ENCODE measurements around the gene GATA2.

The GATA2 gene

DNA sequence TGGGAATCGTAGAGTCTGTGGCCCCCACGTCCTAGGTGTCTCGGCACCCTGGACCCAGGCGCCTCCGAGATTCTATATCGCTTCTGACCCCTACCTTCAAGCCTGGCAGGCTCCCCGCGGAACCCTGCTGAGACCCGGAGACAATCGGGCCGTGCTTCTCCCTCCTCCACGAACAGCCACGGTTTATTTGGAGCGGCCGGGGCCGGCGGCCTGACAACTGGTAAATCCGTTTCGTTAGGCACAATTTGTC is 1.4 kb downstream of the GATA2 start:
- Histone ChIP-seq H3K27me3 (ENCODE audit: control insufficient read depth, insufficient read depth, low read length) (peaks cover 100% of the 10 kb centered on the region), H3K4me3 (ENCODE audit: low read length) (no peak overlapping the region), H3K9me3 (ENCODE audit: control insufficient read depth, low read depth, low read length) (no peaks in the 10 kb centered on the region), H3K9ac (ENCODE audit: low read length) (no peak overlapping the region), H3K27ac (ENCODE audit: low read length) (no peak overlapping the region), H3K36me3 (ENCODE audit: control insufficient read depth, low read depth, low read length) (no peaks in the 10 kb centered on the region), H3K4me1 (ENCODE audit: control insufficient read depth, low read depth, low read length) (peaks cover 16% of the 10 kb centered on the region)

DNA sequence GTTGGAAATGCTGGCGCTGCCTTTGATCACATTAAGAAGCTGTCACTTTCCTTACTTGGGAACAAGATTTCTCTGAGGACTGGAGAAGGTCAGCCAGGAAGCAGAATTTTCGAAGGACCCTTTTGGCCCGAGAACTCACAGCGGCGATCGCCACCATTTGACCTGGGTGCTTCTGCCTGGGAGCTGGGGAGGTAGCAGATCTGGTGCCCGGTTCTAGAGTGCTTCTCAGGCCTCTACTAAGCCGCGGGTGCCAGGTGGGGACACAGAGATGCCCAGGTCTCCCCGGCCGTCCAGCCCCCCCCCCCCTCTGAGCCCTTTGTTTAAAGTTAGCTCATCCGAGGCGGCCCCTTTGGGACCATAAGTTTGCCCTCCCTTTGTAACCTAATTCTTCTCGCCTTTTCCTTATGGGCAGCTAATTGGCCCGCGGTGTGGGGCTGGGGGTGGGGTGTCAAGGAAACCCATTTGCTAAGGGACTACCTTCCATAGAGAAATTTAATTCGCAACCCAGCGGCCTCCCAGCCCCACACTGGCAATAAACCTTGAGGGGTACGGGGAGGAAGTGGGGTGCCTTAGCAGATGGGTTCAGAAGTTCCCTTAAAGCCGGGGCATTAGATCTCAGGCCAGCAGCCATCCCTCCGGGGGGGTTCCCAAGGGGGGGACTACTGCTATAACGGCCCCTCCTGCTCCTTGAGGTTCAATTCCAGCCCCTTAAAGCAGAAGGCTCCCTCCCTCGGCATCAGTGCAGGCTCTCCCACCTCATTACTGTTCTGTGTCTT is 1.9 kb downstream of the GATA2 start:
- H3K9ac ChIP-seq (ENCODE audit: low read length) = no peak overlapping the region
- H3K27ac ChIP-seq (ENCODE audit: low read length) = no peak overlapping the region
- peaks cover 100% of the 10 kb centered on the region for H3K27me3 ChIP-seq (ENCODE audit: control insufficient read depth, insufficient read depth, low read length)
- no peaks in the 10 kb centered on the region for H3K9me3 ChIP-seq (ENCODE audit: control insufficient read depth, low read depth, low read length)
- H3K36me3 ChIP-seq (ENCODE audit: control insufficient read depth, low read depth, low read length) = no peaks in the 10 kb centered on the region
- H3K4me3 ChIP-seq (ENCODE audit: low read length) = no peak overlapping the region
- peaks cover 19% of the 10 kb centered on the region for H3K4me1 ChIP-seq (ENCODE audit: control insufficient read depth, low read depth, low read length)

DNA sequence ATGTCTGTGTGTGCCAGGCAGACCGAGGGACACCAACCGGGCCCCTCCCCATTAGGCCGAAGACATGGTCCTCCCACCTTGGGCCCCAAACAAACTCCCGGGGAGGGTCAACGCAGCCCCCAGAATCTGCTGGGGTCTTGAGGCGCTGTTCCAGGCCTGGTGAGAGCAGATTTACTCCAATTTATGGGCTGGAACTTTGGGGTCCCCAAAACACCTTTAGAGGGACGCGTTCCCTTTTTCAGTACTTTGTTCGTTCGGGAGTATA is 2.4 kb downstream of the GATA2 start:
- Histone ChIP-seq H3K36me3 (ENCODE audit: control insufficient read depth, low read depth, low read length) (no peaks in the 10 kb centered on the region), H3K27ac (ENCODE audit: low read length) (no peak overlapping the region), H3K4me3 (ENCODE audit: low read length) (peak overlapping the region; percentile 37), H3K4me1 (ENCODE audit: control insufficient read depth, low read depth, low read length) (peaks cover 19% of the 10 kb centered on the region), H3K27me3 (ENCODE audit: control insufficient read depth, insufficient read depth, low read length) (peaks cover 100% of the 10 kb centered on the region), H3K9ac (ENCODE audit: low read length) (no peak overlapping the region), H3K9me3 (ENCODE audit: control insufficient read depth, low read depth, low read length) (no peaks in the 10 kb centered on the region)

DNA sequence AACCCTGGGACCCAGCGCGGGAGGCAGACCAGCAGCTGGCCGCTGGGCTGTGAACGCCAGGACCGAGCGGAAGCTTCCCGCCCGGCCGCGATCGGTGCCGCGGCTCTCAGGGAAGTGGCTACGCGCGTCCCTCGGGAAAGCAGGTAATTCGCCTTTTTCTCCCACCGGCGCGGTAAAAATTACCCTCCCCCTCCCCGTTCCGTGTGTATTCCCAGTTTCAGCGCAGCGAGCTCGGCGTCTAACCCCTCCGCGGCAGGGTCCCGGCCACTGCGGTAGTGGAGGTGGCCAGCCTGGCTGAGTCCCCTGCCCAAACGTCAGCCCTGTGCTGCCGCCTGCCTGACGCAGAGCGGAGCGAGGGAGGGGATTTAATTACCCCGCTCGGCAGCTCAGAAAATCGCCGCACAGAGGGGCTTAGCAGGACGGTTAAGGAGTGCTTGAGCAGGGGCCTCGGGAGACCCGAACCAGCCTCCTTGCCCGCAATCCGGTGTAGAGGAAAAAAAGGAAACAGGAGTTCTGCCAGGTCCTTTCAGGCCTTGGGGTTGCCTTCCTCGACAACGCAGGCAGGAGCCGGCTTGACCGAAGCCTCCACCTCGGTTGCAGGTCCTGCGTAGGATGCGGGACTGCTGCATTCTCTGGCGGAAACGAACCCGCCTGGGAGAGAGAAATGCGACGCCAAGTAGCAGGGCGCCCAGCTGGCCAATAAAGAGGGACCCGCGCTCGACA is 2.9 kb downstream of the GATA2 start:
- Histone ChIP-seq H3K27ac (ENCODE audit: low read length) (no peak overlapping the region), H3K27me3 (ENCODE audit: control insufficient read depth, insufficient read depth, low read length) (peaks cover 100% of the 10 kb centered on the region), H3K4me3 (ENCODE audit: low read length) (peak overlapping the region; percentile 37), H3K4me1 (ENCODE audit: control insufficient read depth, low read depth, low read length) (peaks cover 23% of the 10 kb centered on the region), H3K9me3 (ENCODE audit: control insufficient read depth, low read depth, low read length) (no peaks in the 10 kb centered on the region), H3K9ac (ENCODE audit: low read length) (no peak overlapping the region), H3K36me3 (ENCODE audit: control insufficient read depth, low read depth, low read length) (no peaks in the 10 kb centered on the region)

DNA sequence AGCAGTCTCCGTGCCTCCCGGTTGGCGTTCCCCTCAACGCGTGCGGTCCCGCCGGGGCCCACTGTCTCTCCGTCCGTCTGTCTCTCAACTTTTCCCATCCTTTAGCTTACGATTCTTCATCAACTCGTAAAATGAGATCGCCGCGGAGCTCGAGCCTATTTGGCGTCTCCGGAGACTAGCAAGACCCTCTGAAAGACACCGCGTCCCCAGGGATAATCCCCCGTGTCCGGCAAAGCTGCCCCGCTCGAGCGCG is 3.4 kb downstream of the GATA2 start:
- H3K27ac ChIP-seq (ENCODE audit: low read length) = no peak overlapping the region
- H3K27me3 ChIP-seq (ENCODE audit: control insufficient read depth, insufficient read depth, low read length) = peaks cover 100% of the 10 kb centered on the region
- H3K9ac ChIP-seq (ENCODE audit: low read length) = no peak overlapping the region
- peak overlapping the region; percentile 37 for H3K4me3 ChIP-seq (ENCODE audit: low read length)
- H3K4me1 ChIP-seq (ENCODE audit: control insufficient read depth, low read depth, low read length) = peaks cover 28% of the 10 kb centered on the region
- H3K9me3 ChIP-seq (ENCODE audit: control insufficient read depth, low read depth, low read length) = no peaks in the 10 kb centered on the region
- no peaks in the 10 kb centered on the region for H3K36me3 ChIP-seq (ENCODE audit: control insufficient read depth, low read depth, low read length)

DNA sequence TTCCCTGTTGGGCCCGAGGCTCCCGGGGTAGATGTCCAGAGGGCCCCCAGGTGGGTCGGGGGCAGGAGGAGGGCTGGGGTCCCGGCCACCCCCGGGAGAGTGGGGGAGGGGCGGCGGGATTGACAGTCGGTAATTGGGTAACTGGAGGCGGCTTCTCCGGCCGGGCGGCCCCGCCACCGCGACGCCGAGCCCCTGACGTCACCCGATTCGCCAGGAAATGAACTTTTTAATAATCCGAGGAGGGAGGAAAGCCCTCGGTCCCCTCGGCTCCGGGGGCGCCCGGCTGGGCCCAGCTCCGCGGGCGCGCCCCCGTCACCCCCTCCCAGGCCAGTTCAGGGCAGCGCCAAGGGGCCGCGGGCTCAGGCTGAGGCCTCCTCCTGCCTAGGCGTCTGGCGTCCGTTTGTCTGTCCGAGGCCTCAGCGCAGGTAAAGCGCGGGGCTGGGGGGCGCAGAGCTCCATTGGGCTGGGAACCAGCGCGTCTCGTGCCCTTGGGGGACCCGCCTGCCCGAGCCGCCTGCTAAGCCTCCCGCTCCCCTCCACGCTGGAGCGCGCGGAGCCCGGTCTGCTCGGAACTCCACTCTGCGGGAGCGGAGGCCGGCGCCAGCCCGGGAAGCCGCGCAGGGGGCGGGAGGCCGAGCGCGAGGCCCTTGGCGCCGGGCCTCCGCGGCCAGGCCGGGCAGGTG is 3.9 kb downstream of the GATA2 start:
- H3K36me3 ChIP-seq (ENCODE audit: control insufficient read depth, low read depth, low read length) = no peaks in the 10 kb centered on the region
- H3K27ac ChIP-seq (ENCODE audit: low read length) = no peak overlapping the region
- no peaks in the 10 kb centered on the region for H3K9me3 ChIP-seq (ENCODE audit: control insufficient read depth, low read depth, low read length)
- H3K9ac ChIP-seq (ENCODE audit: low read length) = no peak overlapping the region
- peaks cover 30% of the 10 kb centered on the region for H3K4me1 ChIP-seq (ENCODE audit: control insufficient read depth, low read depth, low read length)
- peaks cover 100% of the 10 kb centered on the region for H3K27me3 ChIP-seq (ENCODE audit: control insufficient read depth, insufficient read depth, low read length)
- H3K4me3 ChIP-seq (ENCODE audit: low read length) = peak overlapping the region; percentile 37

DNA sequence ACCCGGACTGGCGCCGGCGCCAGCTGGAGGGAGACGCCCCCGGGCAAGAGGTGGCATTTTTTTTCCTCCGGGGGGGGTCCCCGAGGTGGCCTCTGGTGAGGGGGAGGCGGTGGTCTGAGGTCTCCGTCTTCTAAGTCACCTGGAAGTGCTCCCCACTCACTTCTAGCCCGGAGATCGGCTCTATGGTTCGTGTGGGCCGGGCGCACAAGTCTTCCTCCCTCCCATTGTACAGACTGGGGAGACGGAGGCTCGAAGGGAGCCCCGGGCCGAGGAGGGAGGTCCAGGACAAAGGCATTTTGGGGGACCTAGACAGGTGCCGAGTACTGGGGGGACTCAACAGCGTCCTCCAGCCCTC is 4.4 kb downstream of the GATA2 start:
- no peaks in the 10 kb centered on the region for H3K36me3 ChIP-seq (ENCODE audit: control insufficient read depth, low read depth, low read length)
- H3K27ac ChIP-seq (ENCODE audit: low read length) = no peak overlapping the region
- H3K4me3 ChIP-seq (ENCODE audit: low read length) = peak overlapping the region; percentile 37
- H3K27me3 ChIP-seq (ENCODE audit: control insufficient read depth, insufficient read depth, low read length) = peaks cover 100% of the 10 kb centered on the region
- H3K4me1 ChIP-seq (ENCODE audit: control insufficient read depth, low read depth, low read length) = peaks cover 35% of the 10 kb centered on the region
- H3K9me3 ChIP-seq (ENCODE audit: control insufficient read depth, low read depth, low read length) = no peaks in the 10 kb centered on the region
- H3K9ac ChIP-seq (ENCODE audit: low read length) = no peak overlapping the region

DNA sequence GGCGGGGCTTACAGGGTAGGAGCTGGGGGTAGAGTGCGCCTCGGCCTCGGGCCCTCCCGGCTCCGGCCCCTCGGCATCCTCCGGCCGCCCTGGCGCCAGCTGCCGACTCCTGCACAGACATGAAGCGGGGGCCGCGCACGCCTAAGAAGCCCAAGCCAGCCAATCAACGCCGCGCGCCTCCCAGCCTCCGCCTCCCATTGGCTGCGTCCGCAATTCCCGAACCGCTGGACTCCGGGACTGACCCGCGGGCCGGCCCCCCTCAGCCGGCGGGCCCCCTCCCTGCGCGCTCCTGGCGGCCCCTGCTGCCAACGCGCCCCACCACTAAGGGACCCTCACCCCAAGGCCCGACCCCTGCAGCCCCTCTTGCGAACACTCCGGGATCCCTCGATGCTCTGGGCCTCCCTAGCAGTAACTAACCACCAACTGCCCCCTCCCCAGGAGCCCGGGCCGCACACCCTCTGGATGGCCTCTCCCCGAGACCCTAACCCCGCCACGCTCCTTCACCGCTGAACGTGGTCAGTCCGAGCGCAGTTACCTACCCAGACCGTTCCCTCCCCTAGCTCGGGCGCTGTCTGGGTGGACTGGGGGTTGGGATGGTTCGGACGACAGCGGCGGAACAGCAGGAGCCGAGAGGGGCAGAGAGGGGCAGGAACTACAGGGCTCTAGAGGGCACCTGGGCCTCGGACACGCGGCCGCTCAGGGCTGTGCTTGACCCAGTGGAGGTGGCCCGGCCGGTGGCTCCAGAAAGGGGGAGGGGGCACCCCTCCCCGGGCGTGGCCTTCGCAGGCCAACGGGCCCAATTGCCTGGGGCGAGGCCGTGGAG is 5.0 kb downstream of the GATA2 start:
- H3K27me3 ChIP-seq (ENCODE audit: control insufficient read depth, insufficient read depth, low read length) = peaks cover 100% of the 10 kb centered on the region
- H3K4me1 ChIP-seq (ENCODE audit: control insufficient read depth, low read depth, low read length) = peaks cover 41% of the 10 kb centered on the region
- H3K9me3 ChIP-seq (ENCODE audit: control insufficient read depth, low read depth, low read length) = no peaks in the 10 kb centered on the region
- peak overlapping the region; percentile 40 for H3K4me3 ChIP-seq (ENCODE audit: low read length)
- no peak overlapping the region for H3K9ac ChIP-seq (ENCODE audit: low read length)
- no peaks in the 10 kb centered on the region for H3K36me3 ChIP-seq (ENCODE audit: control insufficient read depth, low read depth, low read length)
- no peak overlapping the region for H3K27ac ChIP-seq (ENCODE audit: low read length)

DNA sequence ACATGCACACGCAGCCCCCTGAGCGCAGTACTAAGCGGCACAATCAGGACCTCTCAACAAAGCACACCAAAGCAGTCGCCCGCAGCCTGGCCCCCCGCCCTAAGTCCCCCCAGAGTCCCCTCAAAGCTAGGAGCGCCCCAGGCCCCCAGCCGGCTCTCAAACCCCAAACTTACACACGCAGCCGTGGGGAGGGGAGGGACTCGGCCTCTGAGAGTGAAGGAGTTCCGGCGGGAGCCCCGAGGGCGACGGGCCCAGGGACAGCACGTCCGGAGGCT is 5.5 kb downstream of the GATA2 start:
- no peaks in the 10 kb centered on the region for H3K9me3 ChIP-seq (ENCODE audit: control insufficient read depth, low read depth, low read length)
- peak overlapping the region; percentile 40 for H3K4me3 ChIP-seq (ENCODE audit: low read length)
- H3K9ac ChIP-seq (ENCODE audit: low read length) = no peak overlapping the region
- H3K36me3 ChIP-seq (ENCODE audit: control insufficient read depth, low read depth, low read length) = no peaks in the 10 kb centered on the region
- peaks cover 46% of the 10 kb centered on the region for H3K4me1 ChIP-seq (ENCODE audit: control insufficient read depth, low read depth, low read length)
- no peak overlapping the region for H3K27ac ChIP-seq (ENCODE audit: low read length)
- H3K27me3 ChIP-seq (ENCODE audit: control insufficient read depth, insufficient read depth, low read length) = peaks cover 100% of the 10 kb centered on the region

DNA sequence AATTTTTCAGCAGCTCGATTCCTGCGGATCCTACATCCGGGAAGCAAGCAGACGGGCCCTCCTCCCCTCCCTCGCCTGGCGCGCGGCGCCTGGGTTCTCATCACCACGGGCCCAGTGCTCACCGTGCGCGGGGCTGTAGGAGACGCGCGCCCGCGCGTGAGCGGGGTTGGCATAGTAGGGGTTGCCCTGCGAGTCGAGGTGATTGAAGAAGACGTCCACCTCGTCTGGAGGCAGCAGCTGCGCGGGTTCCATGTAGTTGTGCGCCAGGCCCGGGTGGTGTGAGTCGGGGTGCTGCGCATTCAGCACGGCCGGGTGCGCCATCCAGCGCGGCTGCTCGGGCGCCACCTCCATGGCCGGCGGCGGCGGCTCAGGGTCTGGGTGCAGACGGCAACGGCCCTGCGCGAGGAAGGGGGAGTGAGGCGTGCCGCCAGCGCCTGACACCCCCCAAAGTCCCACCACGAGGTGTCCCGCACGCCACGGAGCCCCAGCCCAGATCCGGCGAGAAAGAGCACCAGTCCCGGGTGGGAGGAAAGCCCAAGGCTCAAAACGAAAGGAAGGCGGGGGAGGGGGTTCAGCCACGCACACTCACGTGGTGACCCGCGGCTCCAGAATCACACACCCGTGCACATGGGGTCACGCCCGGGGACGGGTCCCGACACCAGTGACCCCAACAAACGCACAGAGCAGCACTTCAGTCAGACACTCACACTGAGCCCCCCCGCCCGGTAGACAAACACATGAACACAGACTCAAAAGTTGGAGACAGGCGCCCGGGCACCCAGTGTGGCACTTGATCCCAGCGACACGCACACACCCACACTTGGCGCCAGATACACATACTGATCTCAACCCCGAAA is 6.1 kb downstream of the GATA2 start:
- H3K36me3 ChIP-seq (ENCODE audit: control insufficient read depth, low read depth, low read length) = no peaks in the 10 kb centered on the region
- H3K9ac ChIP-seq (ENCODE audit: low read length) = no peak overlapping the region
- H3K27me3 ChIP-seq (ENCODE audit: control insufficient read depth, insufficient read depth, low read length) = peaks cover 100% of the 10 kb centered on the region
- no peak overlapping the region for H3K27ac ChIP-seq (ENCODE audit: low read length)
- peak overlapping the region; percentile 40 for H3K4me3 ChIP-seq (ENCODE audit: low read length)
- H3K4me1 ChIP-seq (ENCODE audit: control insufficient read depth, low read depth, low read length) = peaks cover 46% of the 10 kb centered on the region
- no peaks in the 10 kb centered on the region for H3K9me3 ChIP-seq (ENCODE audit: control insufficient read depth, low read depth, low read length)

DNA sequence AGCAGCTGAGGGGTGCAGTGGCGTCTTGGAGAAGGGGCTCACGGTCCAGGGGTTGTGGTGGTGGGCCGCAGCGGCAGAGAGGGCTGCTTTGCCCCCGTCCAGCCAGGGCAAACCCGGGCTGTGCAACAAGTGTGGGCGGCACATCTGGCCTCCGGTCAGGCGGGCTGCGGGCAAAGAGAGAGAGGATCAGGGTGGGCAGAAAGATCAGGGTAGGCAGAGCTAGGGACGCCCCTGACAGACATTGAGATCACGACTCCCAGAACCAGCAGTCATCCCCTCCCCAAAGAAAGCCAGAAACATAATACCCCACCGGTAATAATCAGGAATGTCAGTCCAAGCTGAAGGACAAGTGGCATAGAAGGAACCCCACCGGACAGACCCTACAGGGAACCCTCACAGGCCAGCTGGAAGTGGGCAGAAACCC is 6.8 kb downstream of the GATA2 start:
- no peak overlapping the region for H3K4me3 ChIP-seq (ENCODE audit: low read length)
- peaks cover 100% of the 10 kb centered on the region for H3K27me3 ChIP-seq (ENCODE audit: control insufficient read depth, insufficient read depth, low read length)

More for the DNA sequence above, 6.8 kb downstream of the GATA2 start:
- Histone ChIP-seq H3K27ac (ENCODE audit: low read length) (no peak overlapping the region), H3K4me1 (ENCODE audit: control insufficient read depth, low read depth, low read length) (peaks cover 45% of the 10 kb centered on the region), H3K9me3 (ENCODE audit: control insufficient read depth, low read depth, low read length) (no peaks in the 10 kb centered on the region), H3K9ac (ENCODE audit: low read length) (no peak overlapping the region), H3K36me3 (ENCODE audit: control insufficient read depth, low read depth, low read length) (no peaks in the 10 kb centered on the region)
